Endodermal cell (in vitro differentiated cells): ENCODE results near the gene MORN1. TPM values are rescaled to one million over a fixed set of nuclear protein-coding genes. Genes with fewer than 3 reads are reported as not detected.

ENCODE experiments used
- DNase-seq: peaks from one replicate; pipeline ENCODE4 v3.0.0-alpha.2; 2017
- H3K27ac ChIP-seq: 2 replicates; pipeline ENCODE4 v1.5.1; 2013; ENCODE audit warnings: mild to moderate bottlenecking, low read depth, low read length, moderate library complexity
- H3K27me3 ChIP-seq: 2 replicates; pipeline ENCODE4 v1.6.1; 2013; ENCODE audit warnings: mild to moderate bottlenecking, low read length, moderate library complexity; ENCODE audit not compliant: insufficient read depth, control insufficient read depth, poor library complexity, severe bottlenecking
- H3K36me3 ChIP-seq: 2 replicates; pipeline ENCODE4 v1.7.0; 2013; ENCODE audit warnings: mild to moderate bottlenecking, low read length, moderate library complexity; ENCODE audit not compliant: control insufficient read depth, insufficient read depth
- H3K4me1 ChIP-seq: one replicate; pipeline ENCODE4 v1.7.0; 2013; ENCODE audit warnings: low read length; ENCODE audit not compliant: control insufficient read depth, insufficient read depth
- H3K4me3 ChIP-seq: 2 replicates; pipeline ENCODE4 v1.5.1; 2013; ENCODE audit warnings: mild to moderate bottlenecking, low read length, moderate library complexity
- H3K9ac ChIP-seq: 2 replicates; pipeline ENCODE4 v1.6.1; 2013; ENCODE audit warnings: mild to moderate bottlenecking, low read length, moderate library complexity; ENCODE audit not compliant: poor library complexity, severe bottlenecking; ENCODE audit errors: extremely low read depth
- H3K9me3 ChIP-seq: 2 replicates; pipeline ENCODE4 v1.6.1; 2013; ENCODE audit warnings: mild to moderate bottlenecking, low read length, moderate library complexity; ENCODE audit not compliant: control insufficient read depth
- H3K27ac Mint-ChIP-seq: 2 replicates; pipeline ENCODE4 v1.8.0; 2020; ENCODE audit warnings: mixed read lengths
- H3K27me3 Mint-ChIP-seq: 2 replicates; pipeline ENCODE4 v1.8.0; 2021; ENCODE audit warnings: mild to moderate bottlenecking, mixed read lengths; ENCODE audit not compliant: insufficient read depth
- H3K36me3 Mint-ChIP-seq: 2 replicates; pipeline ENCODE4 v1.8.0; 2020; ENCODE audit warnings: low read depth, mixed read lengths
- H3K4me1 Mint-ChIP-seq: 2 replicates; pipeline ENCODE4 v1.8.0; 2020; ENCODE audit warnings: mixed read lengths
- H3K4me3 Mint-ChIP-seq: 2 replicates; pipeline ENCODE4 v1.8.0; 2020; ENCODE audit warnings: mild to moderate bottlenecking, moderate library complexity, mixed read lengths
- H3K9me3 Mint-ChIP-seq: 2 replicates; pipeline ENCODE4 v1.8.0; 2020; ENCODE audit warnings: mild to moderate bottlenecking, mixed read lengths
- WGBS, 2 experiments: methylation state at CpG; one replicate each; pipeline versions ENCODE4 v1.1.5 to v1.1.7; 2013; ENCODE audit warnings: missing lambda C conversion rate in 2 of 2, mixed read lengths in 1 of 2; ENCODE audit not compliant: insufficient coverage in 1 of 2, insufficient read length in 1 of 2; 5-methylcytosine and 5-hydroxymethylcytosine counted together
- total RNA-seq, 2 donors: library from RNA; stranded (reverse); fragmentation: NEBNext Ultra II Directional in 1 of 2; extraction: Animal tissue kit (Norgen Biotek cat#: 25700) in 1 of 2; gene quantifications; 2 replicates in 1 of 2; 3 replicates in 1 of 2; pipeline ENCODE4 v1.2.1, GENCODE V29; 2021
- TF ChIP-seq, protein P1 (sequence below): fragments of 200-600 bp; sonication (generic); conservative IDR thresholded peaks from 2 replicates; pipeline ENCODE4 v1.5.0; 2021; ENCODE audit warnings: antibody characterized with exemption, mild to moderate bottlenecking

MORN1 gene
- total RNA-seq, 2 donors from 2014 or later, result 21.3 to 24.9 TPM

DNA sequence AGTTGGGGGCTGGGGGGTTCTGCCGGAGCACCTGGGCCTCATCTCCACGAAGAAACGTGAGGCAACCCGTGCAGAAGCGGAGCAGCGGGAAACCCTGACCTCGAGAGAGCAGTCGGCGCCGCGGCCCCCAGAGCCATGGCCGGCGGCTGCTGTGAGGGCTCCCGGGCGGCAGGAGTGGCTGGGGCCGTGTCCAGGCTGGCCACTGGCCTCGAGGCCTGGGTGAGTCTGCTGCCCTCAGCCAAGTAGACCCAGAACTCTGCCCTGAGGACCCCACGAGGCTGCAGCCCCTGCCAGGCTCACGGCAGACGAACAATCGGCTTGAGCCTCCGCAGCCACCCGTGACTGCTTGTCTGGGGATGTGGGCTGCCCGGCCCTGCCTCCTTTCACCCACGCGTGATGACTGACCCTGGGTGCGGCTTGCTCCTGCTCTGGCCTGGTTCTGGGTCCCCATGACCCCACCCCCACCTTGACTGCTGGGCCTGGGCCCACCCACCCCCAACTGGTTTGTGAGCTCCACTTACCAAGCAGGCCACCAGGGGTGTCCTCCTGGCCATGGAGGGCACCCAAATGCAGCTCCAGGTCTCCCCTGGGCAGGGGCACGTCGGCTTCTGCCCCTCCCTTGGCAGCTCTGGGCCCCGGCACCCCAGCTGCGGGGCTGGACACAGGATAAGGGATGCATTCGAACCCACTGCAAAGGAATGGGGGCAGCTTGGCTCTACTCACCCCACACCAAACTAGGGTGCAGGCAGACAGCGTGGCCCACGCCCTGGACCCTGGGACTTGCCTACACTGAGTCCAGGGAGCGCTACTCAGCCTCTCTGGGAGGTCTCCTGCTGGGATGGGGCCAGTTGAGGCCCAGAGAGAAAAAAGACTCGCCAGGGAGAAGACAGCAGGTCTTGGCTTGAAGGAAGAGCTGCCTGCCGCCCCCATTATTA lies 34.2 kb downstream of the MORN1 start:
- no peaks in the 10 kb centered on the region for H3K27me3 Mint-ChIP-seq
- H3K4me1 Mint-ChIP-seq, result no peaks in the 10 kb centered on the region
- Histone ChIP-seq H3K27me3 (no peaks in the 10 kb centered on the region), H3K4me1 (no peaks in the 10 kb centered on the region), H3K36me3 (no peaks in the 10 kb centered on the region), H3K27ac (peak overlapping the region; percentile 38), H3K4me3 (no peak overlapping the region), H3K9ac (no peak overlapping the region), H3K9me3 (no peaks in the 10 kb centered on the region)
- H3K27ac Mint-ChIP-seq, result no peak overlapping the region
- H3K4me3 Mint-ChIP-seq, result no peak overlapping the region
- no peak for DNase-seq
- peaks cover 2% of the 10 kb centered on the region for H3K9me3 Mint-ChIP-seq
- TF ChIP-seq, protein P1, sequence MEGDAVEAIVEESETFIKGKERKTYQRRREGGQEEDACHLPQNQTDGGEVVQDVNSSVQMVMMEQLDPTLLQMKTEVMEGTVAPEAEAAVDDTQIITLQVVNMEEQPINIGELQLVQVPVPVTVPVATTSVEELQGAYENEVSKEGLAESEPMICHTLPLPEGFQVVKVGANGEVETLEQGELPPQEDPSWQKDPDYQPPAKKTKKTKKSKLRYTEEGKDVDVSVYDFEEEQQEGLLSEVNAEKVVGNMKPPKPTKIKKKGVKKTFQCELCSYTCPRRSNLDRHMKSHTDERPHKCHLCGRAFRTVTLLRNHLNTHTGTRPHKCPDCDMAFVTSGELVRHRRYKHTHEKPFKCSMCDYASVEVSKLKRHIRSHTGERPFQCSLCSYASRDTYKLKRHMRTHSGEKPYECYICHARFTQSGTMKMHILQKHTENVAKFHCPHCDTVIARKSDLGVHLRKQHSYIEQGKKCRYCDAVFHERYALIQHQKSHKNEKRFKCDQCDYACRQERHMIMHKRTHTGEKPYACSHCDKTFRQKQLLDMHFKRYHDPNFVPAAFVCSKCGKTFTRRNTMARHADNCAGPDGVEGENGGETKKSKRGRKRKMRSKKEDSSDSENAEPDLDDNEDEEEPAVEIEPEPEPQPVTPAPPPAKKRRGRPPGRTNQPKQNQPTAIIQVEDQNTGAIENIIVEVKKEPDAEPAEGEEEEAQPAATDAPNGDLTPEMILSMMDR, result no peak
- 92% methylated on average over 10 to 37 of the region's 37 CpGs for WGBS, 2 experiments
- H3K36me3 Mint-ChIP-seq, result peaks cover under 1% of the 10 kb centered on the region

DNA sequence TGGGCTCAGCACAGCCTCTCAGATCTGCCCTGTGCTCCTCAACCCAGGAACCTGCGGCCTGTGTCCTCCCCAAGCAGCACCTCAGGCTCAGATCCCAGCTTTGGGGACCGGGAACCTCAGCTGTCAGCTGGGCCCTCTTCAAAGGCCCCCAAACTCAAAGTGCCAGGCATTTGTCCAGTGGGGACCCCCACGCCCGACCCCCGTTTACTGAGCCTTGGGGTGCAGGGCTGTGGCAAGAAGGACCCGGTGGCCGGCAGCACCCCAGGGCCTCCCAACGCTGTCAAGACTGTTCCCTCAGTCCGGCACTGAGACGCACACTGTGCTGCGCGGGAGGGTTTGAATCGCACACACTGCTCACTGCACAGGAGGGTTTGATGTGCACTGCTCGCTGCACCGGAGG lies 35.0 kb downstream of the MORN1 start:
- no peaks in the 10 kb centered on the region for H3K36me3 Mint-ChIP-seq
- H3K27me3 Mint-ChIP-seq, result no peaks in the 10 kb centered on the region
- WGBS, 2 experiments, result 94 to 98% methylated on average over 14 to 15 of the region's 15 CpGs
- H3K4me3 Mint-ChIP-seq, result no peak overlapping the region
- TF ChIP-seq, protein P1, result no peak
- Histone ChIP-seq H3K27ac (no peak overlapping the region), H3K9me3 (no peaks in the 10 kb centered on the region), H3K4me3 (no peak overlapping the region), H3K4me1 (no peaks in the 10 kb centered on the region), H3K36me3 (no peaks in the 10 kb centered on the region), H3K27me3 (no peaks in the 10 kb centered on the region), H3K9ac (no peak overlapping the region)
- no peaks in the 10 kb centered on the region for H3K4me1 Mint-ChIP-seq
- H3K9me3 Mint-ChIP-seq, result no peaks in the 10 kb centered on the region
- DNase-seq, result no peak
- no peak overlapping the region for H3K27ac Mint-ChIP-seq

DNA sequence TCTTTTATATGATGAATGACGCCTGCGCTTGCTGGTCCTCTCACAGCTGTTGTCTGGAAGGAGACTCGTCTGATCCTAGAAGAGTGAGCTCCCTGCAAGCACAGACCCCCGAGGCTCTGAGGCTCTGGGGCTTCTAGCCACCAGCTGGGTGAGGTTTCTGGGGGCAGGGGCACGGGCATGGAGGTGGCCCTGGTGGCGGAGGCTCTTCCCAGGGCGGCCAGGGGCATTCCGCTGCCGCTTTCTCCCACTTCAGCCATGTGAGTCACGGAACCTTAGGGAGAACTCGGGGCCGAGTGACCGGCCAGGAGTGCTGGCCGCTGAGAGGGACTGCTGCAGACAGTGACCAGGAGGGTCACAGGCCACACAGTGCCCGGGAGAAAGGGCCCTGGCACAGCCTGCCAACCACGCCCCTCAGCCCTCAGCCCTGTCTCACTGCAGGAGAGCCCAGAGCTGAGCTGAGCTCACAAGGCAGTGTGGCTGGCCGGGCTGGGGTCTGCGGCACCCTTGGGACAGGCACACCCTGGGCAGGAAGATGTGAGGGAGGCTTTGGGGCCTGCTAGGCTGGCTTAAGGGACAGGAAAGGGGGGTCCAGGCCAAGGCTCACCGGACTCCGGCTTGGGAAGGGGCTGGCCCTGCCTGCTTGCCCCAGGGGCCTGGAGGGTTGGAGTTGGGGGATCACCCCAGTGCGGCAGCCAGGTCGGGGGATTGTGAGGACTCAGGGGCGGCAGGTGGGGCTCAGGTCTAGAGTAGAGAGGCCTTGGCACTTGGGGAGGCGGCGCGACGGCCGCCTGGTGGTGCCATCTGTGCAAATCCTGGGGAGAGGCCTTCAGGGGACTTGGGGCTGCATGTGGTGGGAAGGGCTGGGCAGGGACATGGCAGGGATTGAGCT lies 35.7 kb downstream of the MORN1 start:
- Mint-ChIP-seq H3K4me3 (no peak overlapping the region), H3K27ac (no peak overlapping the region), H3K36me3 (no peaks in the 10 kb centered on the region), H3K4me1 (no peaks in the 10 kb centered on the region), H3K27me3 (no peaks in the 10 kb centered on the region), H3K9me3 (no peaks in the 10 kb centered on the region)
- TF ChIP-seq, protein P1, result no peak
- H3K4me1 ChIP-seq, result no peaks in the 10 kb centered on the region
- peak overlapping the region; percentile 29 for H3K27ac ChIP-seq
- no peak overlapping the region for H3K4me3 ChIP-seq
- DNase-seq, result no peak
- no peaks in the 10 kb centered on the region for H3K9me3 ChIP-seq
- no peak overlapping the region for H3K9ac ChIP-seq
- H3K27me3 ChIP-seq, result no peaks in the 10 kb centered on the region
- H3K36me3 ChIP-seq, result no peaks in the 10 kb centered on the region
- WGBS, 2 experiments, result 92 to 94% methylated on average over 15 to 28 of the region's 28 CpGs
